NB4 (cell line): ENCODE results near the gene INSIG2.

Source experiments
- DNase-seq: peaks from one replicate; pipeline ENCODE4 v3.0.0; 2010; ENCODE audit warnings: low read depth
- H3K4me3 ChIP-seq: one replicate; pipeline ENCODE4 v1.5.1; 2011; ENCODE audit warnings: mild to moderate bottlenecking, low read depth, low read length, moderate library complexity
- MYC ChIP-seq: IDR thresholded peaks from 2 replicates; pipeline ENCODE4 v1.6.1; 2011; ENCODE audit warnings: low read depth, low read length
- POLR2A ChIP-seq: IDR thresholded peaks from 2 replicates; pipeline ENCODE4 v1.6.1; 2011; ENCODE audit warnings: mild to moderate bottlenecking; ENCODE audit not compliant: insufficient read length; ENCODE audit errors: extremely low read depth
- TF ChIP-seq, protein P1 (sequence below): IDR thresholded peaks from 2 replicates; pipeline ENCODE4 v1.6.1; 2011; ENCODE audit warnings: low read depth, low read length
- TF ChIP-seq, protein P2 (sequence below): IDR thresholded peaks from one replicate; pipeline ENCODE4 v1.5.1; 2012; ENCODE audit warnings: low read depth, low read length

INSIG2 gene

DNA sequence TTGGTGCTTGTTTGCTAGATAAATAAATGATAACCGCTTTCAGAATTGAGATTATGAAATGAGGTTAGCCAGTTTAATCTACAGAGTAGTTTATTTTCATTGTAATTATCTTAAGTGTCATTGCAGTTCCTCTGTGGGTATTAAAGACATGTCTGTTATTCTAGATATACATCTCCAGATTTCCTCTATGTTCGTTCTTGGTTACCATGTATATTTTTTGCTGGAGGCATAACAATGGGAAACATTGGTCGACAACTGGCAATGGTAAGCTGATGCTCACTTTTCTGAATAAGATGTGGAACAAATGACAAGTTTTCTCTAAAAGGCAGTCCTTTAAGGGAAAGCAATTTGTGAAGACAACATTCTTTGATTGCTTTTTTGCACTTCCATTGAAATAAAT lies 18.7 kb downstream of the INSIG2 start:
- TF ChIP-seq POLR2A (no peak), MYC (no peak)
- TF ChIP-seq, protein P1, sequence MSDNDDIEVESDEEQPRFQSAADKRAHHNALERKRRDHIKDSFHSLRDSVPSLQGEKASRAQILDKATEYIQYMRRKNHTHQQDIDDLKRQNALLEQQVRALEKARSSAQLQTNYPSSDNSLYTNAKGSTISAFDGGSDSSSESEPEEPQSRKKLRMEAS = no peak
- TF ChIP-seq, protein P2, sequence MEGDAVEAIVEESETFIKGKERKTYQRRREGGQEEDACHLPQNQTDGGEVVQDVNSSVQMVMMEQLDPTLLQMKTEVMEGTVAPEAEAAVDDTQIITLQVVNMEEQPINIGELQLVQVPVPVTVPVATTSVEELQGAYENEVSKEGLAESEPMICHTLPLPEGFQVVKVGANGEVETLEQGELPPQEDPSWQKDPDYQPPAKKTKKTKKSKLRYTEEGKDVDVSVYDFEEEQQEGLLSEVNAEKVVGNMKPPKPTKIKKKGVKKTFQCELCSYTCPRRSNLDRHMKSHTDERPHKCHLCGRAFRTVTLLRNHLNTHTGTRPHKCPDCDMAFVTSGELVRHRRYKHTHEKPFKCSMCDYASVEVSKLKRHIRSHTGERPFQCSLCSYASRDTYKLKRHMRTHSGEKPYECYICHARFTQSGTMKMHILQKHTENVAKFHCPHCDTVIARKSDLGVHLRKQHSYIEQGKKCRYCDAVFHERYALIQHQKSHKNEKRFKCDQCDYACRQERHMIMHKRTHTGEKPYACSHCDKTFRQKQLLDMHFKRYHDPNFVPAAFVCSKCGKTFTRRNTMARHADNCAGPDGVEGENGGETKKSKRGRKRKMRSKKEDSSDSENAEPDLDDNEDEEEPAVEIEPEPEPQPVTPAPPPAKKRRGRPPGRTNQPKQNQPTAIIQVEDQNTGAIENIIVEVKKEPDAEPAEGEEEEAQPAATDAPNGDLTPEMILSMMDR = no peak
- H3K4me3 ChIP-seq = no peak overlapping the region
- DNase-seq = no peak

DNA sequence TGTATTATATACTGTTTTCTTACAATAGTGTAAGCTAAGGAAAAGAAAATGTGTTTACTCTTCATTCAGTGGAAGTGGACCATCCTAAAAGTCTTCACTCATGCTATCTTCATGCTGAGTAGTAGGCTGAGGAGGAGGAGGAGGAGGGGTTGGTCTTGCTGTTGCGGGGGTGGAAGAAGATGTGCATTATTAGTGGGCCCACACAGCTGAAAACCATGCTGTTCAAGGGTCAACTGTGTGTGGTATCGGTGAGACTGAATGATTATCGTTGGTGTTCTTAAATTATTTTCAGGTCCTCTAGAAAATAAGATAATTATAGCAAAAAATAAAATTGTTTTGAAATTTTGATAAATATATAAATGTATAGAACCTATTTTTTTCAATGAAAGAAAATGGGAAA lies 22.0 kb downstream of the INSIG2 start:
- TF ChIP-seq MYC = no peak
- no peak for TF ChIP-seq POLR2A
- TF ChIP-seq, protein P2 = no peak
- H3K4me3 ChIP-seq = no peak overlapping the region
- no peak for DNase-seq

GRCh38 chr2:118110991-118111390 lies 22.7 kb downstream of the INSIG2 start:
- no peak for DNase-seq
- no peak overlapping the region for H3K4me3 ChIP-seq
- TF ChIP-seq, protein P1 = no peak
- TF ChIP-seq POLR2A (no peak), MYC (no peak)
- TF ChIP-seq, protein P2 = no peak

DNA sequence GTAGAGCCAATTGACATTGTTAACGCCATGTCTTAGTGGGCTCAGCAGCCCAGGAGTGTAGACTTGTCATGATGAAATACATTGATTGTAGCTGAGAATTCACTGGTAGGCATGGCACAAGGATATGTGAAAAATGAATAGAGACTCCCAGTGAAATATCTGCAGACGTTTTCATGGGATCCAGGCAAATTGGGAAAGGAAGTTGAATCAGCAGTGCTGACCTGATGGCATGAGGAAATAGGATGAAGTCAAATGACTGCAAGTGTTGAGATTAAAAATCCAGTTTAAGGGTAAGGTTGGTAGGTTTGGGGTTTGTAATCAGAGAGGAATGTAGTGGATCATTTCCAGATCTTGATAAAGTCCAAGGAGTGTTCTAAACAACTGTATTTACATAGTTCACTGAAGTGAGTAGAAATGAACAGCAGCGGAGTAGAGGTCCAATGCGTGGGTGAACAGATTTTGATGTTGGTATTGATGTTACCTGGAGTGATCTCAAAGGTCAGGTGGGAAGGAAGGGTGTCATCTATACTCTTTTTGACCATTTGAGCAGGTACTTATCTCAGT lies 24.6 kb downstream of the INSIG2 start:
- TF ChIP-seq, protein P2 = no peak
- no peak for TF ChIP-seq POLR2A
- TF ChIP-seq, protein P1 = no peak
- no peak for TF ChIP-seq MYC
- H3K4me3 ChIP-seq = no peak overlapping the region
- no peak for DNase-seq

- DNase-seq = no peak
- TF ChIP-seq MYC (no peak), POLR2A (no peak)
- TF ChIP-seq, protein P2 = no peak
- TF ChIP-seq, protein P1 = no peak
- H3K4me3 ChIP-seq = no peak overlapping the region
Measured at GRCh38 chr2:118114863-118115262, 26.6 kb downstream of the INSIG2 start.

DNA sequence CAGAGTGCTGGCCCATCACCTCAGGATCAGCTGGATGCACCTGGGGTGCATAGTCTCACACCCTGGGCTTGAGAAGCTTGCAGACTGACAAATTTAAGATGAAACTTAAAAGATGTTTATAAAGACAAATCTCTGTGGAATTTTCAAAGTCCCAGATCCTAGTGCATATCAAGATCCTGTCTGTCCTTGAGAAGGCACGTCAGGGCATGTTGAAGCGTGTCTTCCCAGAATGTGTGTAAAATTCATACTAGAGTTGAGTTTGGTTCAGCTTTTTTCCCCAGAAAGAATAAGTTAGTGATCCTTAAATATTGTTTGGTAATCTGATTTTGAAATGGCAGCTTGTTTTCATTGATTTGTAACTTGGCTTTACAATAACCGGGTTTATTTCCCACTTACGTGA lies 27.5 kb downstream of the INSIG2 start:
- no peak for DNase-seq
- TF ChIP-seq, protein P1 = no peak
- no peak for TF ChIP-seq POLR2A
- TF ChIP-seq, protein P2 = no peak
- TF ChIP-seq MYC = no peak
- H3K4me3 ChIP-seq = no peak overlapping the region
